HG03025 (cell line): ENCODE results near the gene FAM72B.
"Not testable (repeated sequence)": the region's sequence is repeated elsewhere in the genome, so short reads cannot be mapped to it uniquely, and the experiment has no call there.

Experiments
- ATAC-seq: cut with Tn5 transposase; IDR thresholded peaks from one replicate; pipeline ENCODE4 v1.9.1; 2021; ENCODE audit warnings: mild to moderate bottlenecking, moderate library complexity; ENCODE audit not compliant: unreplicated experiment, low FRiP score

The FAM72B gene

GRCh38 chr1:121200985-121201981, 17.1 kb upstream of the FAM72B start:
- ATAC-seq, result not testable (repeated sequence)

- ATAC-seq, result not testable (repeated sequence)
These were observed 16.1 kb upstream of the FAM72B start for GRCh38 chr1:121200232-121200631.

- not testable (repeated sequence) for ATAC-seq
These were observed 15.6 kb upstream of the FAM72B start for GRCh38 chr1:121199763-121200162.

- ATAC-seq, result not testable (repeated sequence)
These were observed 13.1 kb upstream of the FAM72B start for GRCh38 chr1:121197095-121197882.

- ATAC-seq, result not testable (repeated sequence)
These were observed 8.4 kb upstream of the FAM72B start for GRCh38 chr1:121192512-121192911.

- ATAC-seq, result not testable (repeated sequence)
These were observed 3.8 kb upstream of the FAM72B start for GRCh38 chr1:121187914-121188313.

- ATAC-seq, result not testable (repeated sequence)
These were observed 2.1 kb upstream of the FAM72B start for GRCh38 chr1:121186191-121186590.

- not testable (repeated sequence) for ATAC-seq
These were observed 1.1 kb upstream of the FAM72B start for GRCh38 chr1:121185140-121185708.

GRCh38 chr1:121183867-121184266, 273 bp downstream of the FAM72B start:
- ATAC-seq, result not testable (repeated sequence)

GRCh38 chr1:121178197-121178596, 5.9 kb downstream of the FAM72B start:
- ATAC-seq, result not testable (repeated sequence)

GRCh38 chr1:121176649-121177048, 7.5 kb downstream of the FAM72B start:
- not testable (repeated sequence) for ATAC-seq

GRCh38 chr1:121168152-121168668, 15.9 kb downstream of the FAM72B start:
- not testable (repeated sequence) for ATAC-seq

GRCh38 chr1:121167225-121167738, 16.9 kb downstream of the FAM72B start:
- not testable (repeated sequence) for ATAC-seq

- ATAC-seq, result not testable (repeated sequence)
These were observed 18.8 kb downstream of the FAM72B start for GRCh38 chr1:121165296-121165695.

GRCh38 chr1:121163850-121164757, 20.0 kb downstream of the FAM72B start:
- not testable (repeated sequence) for ATAC-seq

- ATAC-seq, result not testable (repeated sequence)
These were observed 22.8 kb downstream of the FAM72B start for GRCh38 chr1:121161199-121161901.

- not testable (repeated sequence) for ATAC-seq
These were observed 24.0 kb downstream of the FAM72B start for GRCh38 chr1:121160118-121160517.

- not testable (repeated sequence) for ATAC-seq
These were observed 26.5 kb downstream of the FAM72B start for GRCh38 chr1:121157609-121158008.
